GM23248 (cell line): ENCODE data around the gene MSL3B.

Experiments
- EZH2 ChIP-seq: fragments of 200-600 bp; sonication (generic); IDR thresholded peaks from 2 replicates; pipeline ENCODE4 v1.6.1; 2018; ENCODE audit warnings: antibody characterized with exemption, mild to moderate bottlenecking; ENCODE audit not compliant: insufficient read depth, poor library complexity, severe bottlenecking
- EZH2phosphoT487 ChIP-seq: fragments of 200-600 bp; sonication (generic); IDR thresholded peaks from 2 replicates; pipeline ENCODE4 v1.6.1; 2018; ENCODE audit warnings: antibody characterized with exemption, moderate library complexity, mild to moderate bottlenecking, low read depth; ENCODE audit not compliant: insufficient read depth

- TF ChIP-seq EZH2phosphoT487 (no peak), EZH2 (no peak)
Observed at GRCh38 chr2:233871432-233871831, 3.2 kb upstream of the MSL3B start.
